ENCODE data around the gene TBC1D1.
A peak's percentile ranks its signal among the peaks of the same experiment; 100 is the strongest.

Gene TBC1D1

DNA sequence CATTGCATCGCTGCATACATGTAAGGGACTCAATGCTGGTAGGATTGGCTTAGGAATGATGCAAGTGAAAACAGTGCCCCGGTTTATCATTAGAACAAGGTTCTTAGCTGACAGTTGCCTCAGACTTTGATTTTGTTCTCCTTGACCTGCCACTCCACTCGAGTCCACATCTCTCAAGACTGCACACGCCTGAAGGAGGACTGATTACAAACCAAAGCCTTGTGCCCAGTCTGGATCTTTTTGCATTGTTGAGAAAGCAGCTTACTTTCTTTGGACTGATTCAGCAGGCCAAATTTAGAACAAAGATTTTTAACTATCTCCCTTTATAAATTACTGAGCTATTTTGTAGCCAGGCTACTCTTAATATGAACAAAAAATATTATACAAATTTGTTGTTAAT, 194.9 kb downstream of the TBC1D1 start:
- no peak for DNase-seq

DNA sequence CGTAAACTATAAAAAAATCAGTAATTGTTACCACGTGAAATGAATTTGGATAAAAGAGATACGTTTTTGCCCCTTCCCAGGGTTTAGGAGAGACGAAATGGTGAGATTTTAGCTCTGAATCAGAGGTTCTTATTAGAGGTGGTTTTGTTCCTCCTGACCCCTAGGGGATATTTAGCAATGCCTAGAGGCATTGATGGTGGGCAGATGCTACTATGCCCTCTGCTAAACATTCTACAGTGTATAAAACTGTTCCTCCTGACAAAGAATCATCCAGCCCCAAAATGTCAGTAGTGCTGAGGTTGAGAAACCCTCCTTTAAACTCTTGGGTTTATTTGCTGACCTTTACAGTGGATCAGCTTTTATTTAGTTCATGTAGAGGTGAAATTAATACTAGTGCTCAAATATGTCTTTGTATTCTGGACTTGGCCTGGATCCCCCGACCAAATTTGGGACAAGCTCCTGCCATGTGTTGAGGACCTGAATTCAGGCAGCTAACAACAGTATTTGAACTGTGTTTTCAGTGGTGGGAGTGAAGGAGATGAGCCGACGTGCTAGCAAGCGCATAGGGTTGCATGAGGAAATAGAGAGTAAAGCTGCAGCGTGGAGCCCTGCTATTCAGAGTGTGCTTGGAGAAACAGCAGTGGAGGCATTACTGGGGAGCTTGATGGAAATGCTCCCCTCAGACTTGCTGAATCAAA, 195.4 kb downstream of the TBC1D1 start:
- DNase-seq: no peak

DNA sequence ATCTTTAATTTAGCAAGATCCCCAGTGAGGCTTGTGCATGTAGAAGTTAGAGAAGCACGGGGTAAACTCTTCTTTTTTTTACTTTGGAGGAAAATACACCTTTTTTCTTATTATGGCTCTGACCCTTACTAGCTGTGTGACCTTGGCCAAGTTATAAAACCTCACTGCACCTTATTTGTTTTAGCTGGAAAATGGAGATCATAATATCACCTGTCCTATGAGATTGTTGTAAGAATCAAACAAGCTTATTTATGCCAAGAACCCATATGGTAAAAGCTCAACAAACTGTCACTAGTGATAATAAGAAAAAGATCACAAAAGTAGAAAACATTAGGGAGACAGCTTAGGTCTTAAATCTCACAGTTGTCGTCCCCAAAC, 196.0 kb downstream of the TBC1D1 start:
- DNase-seq: no peak

- DNase-seq: no peak
Measured at GRCh38 chr4:38088321-38088720, 197.4 kb downstream of the TBC1D1 start.

DNA sequence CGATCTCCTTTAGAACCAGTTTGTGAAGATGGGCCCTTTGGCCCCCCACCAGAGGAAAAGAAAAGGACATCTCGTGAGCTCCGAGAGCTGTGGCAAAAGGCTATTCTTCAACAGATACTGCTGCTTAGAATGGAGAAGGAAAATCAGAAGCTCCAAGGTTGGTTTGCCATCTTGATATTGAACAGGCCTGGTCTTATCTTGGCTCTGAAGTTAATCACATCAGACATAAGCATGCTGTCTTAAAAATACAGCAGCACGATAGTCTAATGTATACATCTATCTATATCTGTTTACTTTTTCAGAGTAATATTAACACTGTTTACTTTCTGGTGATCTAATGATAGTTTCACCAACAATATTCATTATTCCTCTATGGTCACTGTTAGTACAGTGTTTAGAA, 199.1 kb downstream of the TBC1D1 start:
- no peak for DNase-seq

- DNase-seq: no peak
Measured at GRCh38 chr4:38090455-38091246, 199.8 kb downstream of the TBC1D1 start.

DNA sequence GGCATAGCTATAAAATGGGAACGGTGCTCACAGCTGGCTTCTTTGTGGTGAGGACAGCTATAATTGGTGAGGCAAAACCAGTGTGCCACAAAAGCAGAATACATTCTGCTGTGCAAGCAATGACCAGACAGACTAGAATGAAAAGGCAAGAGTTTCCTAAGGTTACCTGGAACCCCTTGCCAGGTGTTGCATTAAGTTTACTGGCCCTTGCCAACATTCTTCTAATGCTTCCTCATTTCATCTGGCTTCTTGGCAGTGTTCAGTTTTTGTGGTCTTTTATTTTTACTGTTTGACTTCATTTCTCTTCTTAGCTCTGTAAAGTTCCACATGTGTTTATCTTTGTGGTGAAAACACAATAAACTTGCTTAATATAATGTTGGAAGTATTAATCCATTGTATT, 200.8 kb downstream of the TBC1D1 start:
- DNase-seq: no peak

GRCh38 chr4:38092701-38093100, 201.8 kb downstream of the TBC1D1 start:
- DNase-seq: no peak

GRCh38 chr4:38094419-38094818, 203.5 kb downstream of the TBC1D1 start:
- DNase-seq: no peak

- no peak for DNase-seq
Measured at GRCh38 chr4:38095691-38096090, 204.8 kb downstream of the TBC1D1 start.

DNA sequence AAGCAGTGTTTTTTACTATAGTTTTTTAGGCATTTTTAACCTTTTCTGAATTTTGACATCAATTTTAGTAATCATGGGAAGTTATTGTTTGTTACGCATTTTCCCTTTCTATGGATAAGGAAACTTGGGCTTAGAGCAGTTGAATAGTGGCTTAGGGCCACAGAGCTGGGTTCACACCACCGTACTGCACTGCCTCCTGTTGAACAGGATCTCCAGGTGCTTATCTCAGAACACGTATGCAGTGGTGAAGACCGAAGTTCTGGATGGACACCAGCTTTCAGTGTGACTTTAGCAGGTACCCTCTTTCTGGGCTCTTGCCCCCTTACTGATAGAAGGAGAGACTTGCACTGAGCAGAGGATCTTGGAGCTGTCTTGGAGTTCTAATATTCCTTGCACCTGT, 206.9 kb downstream of the TBC1D1 start:
- DNase-seq: no peak

DNA sequence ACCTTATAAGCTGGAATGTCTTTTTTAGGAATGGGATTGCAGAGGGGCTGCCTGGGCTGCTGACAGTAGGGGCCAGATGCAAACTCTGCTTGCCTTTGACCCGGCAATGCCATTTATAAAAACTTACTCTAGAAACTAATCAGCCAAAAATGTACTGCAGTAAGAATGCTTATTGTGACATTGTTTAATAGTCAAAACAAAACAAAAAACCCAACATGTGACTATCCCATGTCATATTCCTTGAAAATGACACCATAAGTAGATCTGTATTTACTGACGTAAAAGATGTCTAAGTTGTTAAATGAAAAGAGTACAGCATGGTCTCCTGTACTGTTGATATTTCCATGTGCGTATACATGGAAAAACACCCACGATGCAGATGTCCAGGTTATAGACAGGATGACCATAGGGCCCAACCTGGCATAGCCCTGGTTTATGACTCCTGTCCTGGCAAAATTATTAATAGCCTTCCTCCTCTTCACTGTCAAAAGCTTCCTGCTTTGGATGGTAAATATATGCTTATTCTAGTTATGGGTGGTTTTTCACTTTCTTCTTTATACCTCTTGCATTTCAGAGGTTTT, 208.2 kb downstream of the TBC1D1 start:
- DNase-seq: no peak

DNA sequence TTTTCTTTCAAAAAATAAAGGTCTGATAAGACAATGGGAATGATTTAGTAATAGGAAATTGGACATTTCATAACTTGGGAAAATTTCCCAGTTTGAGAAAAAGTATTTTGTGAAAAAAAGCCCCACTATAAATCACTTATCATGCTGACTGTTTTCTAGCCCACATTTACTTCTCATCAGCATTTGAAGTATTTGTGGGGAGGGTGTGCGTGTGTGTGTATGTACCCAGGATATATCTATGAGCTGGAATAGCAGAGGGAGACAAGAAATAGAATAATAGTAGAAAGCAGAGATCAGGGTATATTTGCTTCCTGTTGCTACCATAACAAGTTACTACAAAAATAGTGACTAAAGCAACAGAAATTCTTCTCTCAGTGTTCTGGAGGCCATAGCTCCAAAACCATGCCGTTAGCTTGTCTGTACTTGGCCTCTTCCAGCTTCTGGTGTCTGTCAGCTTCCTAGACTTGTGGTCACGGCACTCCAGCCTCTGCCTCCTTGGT, 209.1 kb downstream of the TBC1D1 start:
- DNase-seq: no peak

DNA sequence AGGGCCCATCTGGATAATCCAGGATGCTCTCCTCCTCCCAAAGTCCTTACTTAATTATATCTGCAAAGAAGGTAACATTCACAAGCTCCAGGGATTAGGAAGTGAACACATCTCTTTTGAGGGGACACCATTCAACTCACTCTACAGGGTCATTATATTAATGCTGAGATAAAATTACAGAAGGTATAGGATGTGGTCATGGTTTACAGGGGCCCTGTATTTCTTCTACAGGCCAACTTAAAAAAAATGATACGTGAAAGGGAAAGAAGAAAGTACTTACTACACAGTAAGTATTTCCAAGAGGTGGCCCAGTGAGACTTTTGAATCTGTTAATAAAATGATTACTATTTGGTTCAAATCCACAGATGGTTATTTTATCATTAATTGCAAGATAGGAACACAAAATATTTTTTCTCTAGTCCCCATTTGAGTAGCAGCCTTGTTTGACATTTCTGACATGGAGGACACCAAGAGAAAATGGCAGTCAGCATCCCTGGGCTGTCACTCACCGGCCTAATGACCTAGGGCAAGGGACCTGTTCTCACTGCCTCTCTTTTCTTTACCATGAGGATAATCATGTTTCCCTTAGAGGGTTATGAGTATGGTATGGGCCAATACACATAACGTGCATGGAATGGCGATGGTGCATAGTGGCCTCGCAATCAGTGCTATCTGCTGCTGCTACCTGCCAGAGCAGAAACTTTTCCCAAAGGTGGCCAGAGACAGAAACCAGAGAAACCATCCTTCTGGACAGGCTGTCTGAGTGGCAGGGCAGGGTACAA, 209.8 kb downstream of the TBC1D1 start:
- no peak for DNase-seq

- DNase-seq: no peak
Measured at GRCh38 chr4:38101563-38101962, 210.7 kb downstream of the TBC1D1 start.

- no peak for DNase-seq
Measured at GRCh38 chr4:38102957-38103588, 212.2 kb downstream of the TBC1D1 start.

- peak; percentile 42 for DNase-seq
Measured at GRCh38 chr4:38105475-38106220, 214.8 kb downstream of the TBC1D1 start.

DNA sequence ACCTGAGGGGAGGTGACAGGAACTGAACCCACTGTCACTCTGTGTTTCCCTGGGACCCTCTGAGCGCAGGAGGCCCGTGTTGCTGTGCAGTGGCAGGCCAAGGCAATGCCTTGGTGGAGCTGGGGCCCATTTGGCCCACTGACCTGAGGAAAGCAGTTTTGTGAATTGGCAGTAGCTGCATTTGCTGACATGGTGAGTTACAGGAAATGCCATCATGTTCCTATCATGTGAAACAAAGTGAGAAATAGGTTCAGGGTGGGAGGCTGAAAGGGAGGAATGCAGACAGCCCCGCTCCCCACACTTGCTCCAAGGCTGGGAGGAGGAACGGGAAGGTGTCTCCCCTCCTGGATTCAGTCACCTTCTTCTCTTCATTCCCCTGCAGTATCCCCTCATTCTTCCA, 215.4 kb downstream of the TBC1D1 start:
- DNase-seq: no peak

GRCh38 chr4:38106886-38107514, 216.1 kb downstream of the TBC1D1 start:
- no peak for DNase-seq

DNA sequence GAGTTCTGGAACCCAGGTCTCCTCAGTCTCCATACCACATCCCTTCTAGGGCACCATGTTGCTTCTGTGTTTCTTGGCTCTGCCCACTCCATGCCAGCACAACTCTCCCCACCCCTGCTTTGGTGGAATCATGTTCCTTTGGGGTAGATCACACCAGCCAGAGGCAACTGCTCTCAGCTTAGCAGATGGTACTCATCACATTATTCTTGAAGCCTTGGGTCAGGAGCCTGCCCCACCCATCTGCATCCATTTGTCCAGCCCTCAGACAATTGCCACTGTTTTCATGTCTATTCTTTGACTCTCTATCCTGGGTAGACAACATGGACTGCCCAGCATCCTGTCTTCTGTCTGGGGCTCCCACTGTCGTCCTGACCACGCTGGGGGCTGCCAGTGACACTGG, 216.9 kb downstream of the TBC1D1 start:
- no peak for DNase-seq

GRCh38 chr4:38109370-38109769, 218.5 kb downstream of the TBC1D1 start:
- DNase-seq: no peak

- peak; percentile 42 for DNase-seq
Measured at GRCh38 chr4:38109896-38110295, 219.0 kb downstream of the TBC1D1 start.

Measured in COR-L47 (cell line).